Neural cell (in vitro differentiated cells): ENCODE data around the gene PIAS4. TPM values are rescaled to one million over a fixed set of nuclear protein-coding genes. Genes with fewer than 3 reads are reported as not detected.

ENCODE experiments used
- H2AFZ ChIP-seq: fragments of 200-600, 300-800 bp; sonication (generic), shearing (Covaris generic); 2 replicates; pipeline ENCODE4 v1.6.0; 2014; ENCODE audit warnings: low read depth, mild to moderate bottlenecking, antibody characterized with exemption, low read length, moderate library complexity
- H3F3A ChIP-seq: fragments of 200-600 bp; shearing (Covaris generic); 2 replicates; pipeline ENCODE4 v1.6.1; 2016; ENCODE audit warnings: mild to moderate bottlenecking, moderate library complexity, mixed read lengths, antibody characterized with exemption, low read length; ENCODE audit not compliant: insufficient read depth, poor library complexity, severe bottlenecking
- H3K27ac ChIP-seq: fragments of 200-600, 300-800 bp; sonication (generic), shearing (Covaris generic); 2 replicates; pipeline ENCODE4 v1.5.1; 2014; ENCODE audit warnings: mild to moderate bottlenecking, low read length, moderate library complexity
- H3K27me3 ChIP-seq: fragments of 300-800, 200-600 bp; sonication (generic), shearing (Covaris generic); 2 replicates; pipeline ENCODE4 v1.6.0; 2014; ENCODE audit warnings: mild to moderate bottlenecking, low read depth, low read length, moderate library complexity; ENCODE audit not compliant: insufficient read depth
- H3K36me3 ChIP-seq: fragments of 300-800, 200-600 bp; sonication (generic), shearing (Covaris generic); 2 replicates; pipeline ENCODE4 v1.5.1; 2014; ENCODE audit warnings: mild to moderate bottlenecking, antibody characterized with exemption, low read length, moderate library complexity; ENCODE audit not compliant: insufficient read depth
- H3K4me2 ChIP-seq: fragments of 300-800, 200-600 bp; sonication (generic), shearing (Covaris generic); 2 replicates; pipeline ENCODE4 v1.6.0; 2014; ENCODE audit warnings: mild to moderate bottlenecking, low read length
- H3K4me3 ChIP-seq: fragments of 300-800, 200-600 bp; sonication (generic), shearing (Covaris generic); 2 replicates; pipeline ENCODE4 v1.5.1; 2014; ENCODE audit warnings: mild to moderate bottlenecking, low read length, moderate library complexity
- H3K79me2 ChIP-seq: fragments of 200-600 bp; shearing (Covaris generic); replicated peaks from 2 replicates; pipeline ENCODE4 v1.6.0; 2014; ENCODE audit warnings: mild to moderate bottlenecking, low read length, moderate library complexity; ENCODE audit not compliant: insufficient read depth
- H3K9ac ChIP-seq: fragments of 300-800, 200-600 bp; sonication (generic), shearing (Covaris generic); 2 replicates; pipeline ENCODE4 v1.6.1; 2016; ENCODE audit warnings: mild to moderate bottlenecking, low read length, mixed read lengths
- H3K9me2 ChIP-seq: fragments of 200-600 bp; shearing (Covaris generic); 2 replicates; pipeline ENCODE4 v1.6.1; 2016; ENCODE audit warnings: mild to moderate bottlenecking, low read length, mixed read lengths; ENCODE audit not compliant: insufficient read depth
- H3K9me3 ChIP-seq: fragments of 200-600, 300-800 bp; sonication (generic), shearing (Covaris generic); 2 replicates; pipeline ENCODE4 v1.6.1; 2016; ENCODE audit warnings: mild to moderate bottlenecking, mixed run types, low read length, moderate library complexity, mixed read lengths
- H4K20me1 ChIP-seq: fragments of 200-600 bp; shearing (Covaris generic); 2 replicates; pipeline ENCODE4 v1.6.1; 2016; ENCODE audit warnings: mild to moderate bottlenecking, mixed run types; ENCODE audit not compliant: insufficient read depth
- EP300 ChIP-seq: fragments of 450-650 bp; conservative IDR thresholded peaks from 2 replicates; pipeline ENCODE4 v1.6.1; 2014; ENCODE audit warnings: antibody characterized with exemption, mild to moderate bottlenecking, moderate library complexity; ENCODE audit not compliant: poor library complexity, severe bottlenecking
- EZH2 ChIP-seq: fragments of 200-600, 300-800 bp; shearing (Covaris generic), sonication (generic); IDR thresholded peaks from 2 replicates; pipeline ENCODE4 v1.6.1; 2014; ENCODE audit warnings: antibody characterized with exemption, low read length, borderline replicate concordance, mild to moderate bottlenecking; ENCODE audit not compliant: insufficient read depth, poor library complexity, severe bottlenecking
- MXI1 ChIP-seq: fragments of 450-650 bp; conservative IDR thresholded peaks from 2 replicates; pipeline ENCODE4 v1.6.1; 2014; ENCODE audit warnings: antibody characterized with exemption, mild to moderate bottlenecking; ENCODE audit not compliant: poor library complexity, severe bottlenecking
- POLR2AphosphoS5 ChIP-seq: IDR thresholded peaks from 2 replicates; pipeline ENCODE4 v1.6.1; 2012
- RAD21 ChIP-seq: fragments of 450-650 bp; conservative IDR thresholded peaks from 2 replicates; pipeline ENCODE4 v1.6.1; 2014; ENCODE audit warnings: antibody characterized with exemption, mild to moderate bottlenecking, moderate library complexity
- SMC3 ChIP-seq: fragments of 450-650 bp; conservative IDR thresholded peaks from 2 replicates; pipeline ENCODE4 v1.6.1; 2014; ENCODE audit warnings: antibody characterized with exemption, mild to moderate bottlenecking, moderate library complexity; ENCODE audit not compliant: poor library complexity
- TAF1 ChIP-seq: IDR thresholded peaks from 2 replicates; pipeline ENCODE4 v1.6.1; 2012; ENCODE audit warnings: low read depth
- polyA plus RNA-seq: library from polyadenylated mRNA; depleted of rRNA; stranded (reverse); fragments of >200 nt; gene quantifications from 2 replicates; pipeline ENCODE4 v1.2.3, GENCODE V29; 2014
- TF ChIP-seq, protein P1 (sequence below): IDR thresholded peaks from 2 replicates; pipeline ENCODE4 v1.6.1; 2012; ENCODE audit warnings: borderline replicate concordance
- TF ChIP-seq, protein P2 (sequence below): fragments of 450-650 bp; IDR thresholded peaks from 2 replicates; pipeline ENCODE4 v1.5.1; 2014; ENCODE audit warnings: antibody characterized with exemption, mild to moderate bottlenecking, moderate library complexity; ENCODE audit not compliant: poor library complexity, severe bottlenecking

PIAS4 gene
- polyA plus RNA-seq, 1 donor from 2014 or later = 22.3 TPM

DNA sequence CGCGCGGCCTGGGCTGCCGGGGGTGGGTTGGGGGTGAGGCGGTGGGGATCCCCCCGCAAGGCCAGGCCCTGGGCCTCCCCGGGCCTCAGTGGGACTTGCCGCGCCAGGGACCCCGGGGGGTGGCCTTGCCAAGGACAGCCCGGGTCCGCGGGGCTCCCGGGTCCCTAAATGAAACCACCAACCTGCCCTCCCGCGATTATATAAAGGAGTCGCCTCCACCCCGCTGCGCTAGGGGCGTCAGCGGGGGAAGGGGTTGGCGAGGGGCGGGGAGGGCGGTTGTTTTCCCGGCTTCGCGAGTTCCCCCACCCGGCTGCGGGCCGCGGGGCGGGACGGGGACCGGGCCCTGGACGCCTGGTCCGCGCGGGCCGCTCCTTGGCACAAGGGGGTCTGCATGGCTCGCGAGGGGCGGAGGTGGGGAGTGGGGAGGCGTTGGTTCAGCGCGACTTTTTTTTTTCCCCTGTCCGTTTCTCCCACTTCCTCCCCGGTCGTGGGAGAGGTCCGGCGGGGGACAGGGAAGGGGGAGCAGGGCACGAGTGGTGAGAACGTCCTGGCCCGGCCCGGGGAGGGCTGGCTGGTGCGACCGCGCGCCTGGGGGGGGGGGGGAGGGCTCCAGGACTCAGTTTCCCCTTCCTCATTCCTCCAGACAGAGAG lies 60.0 kb downstream of the PIAS4 start:
- H3K79me2 ChIP-seq = peaks cover 1% of the 10 kb centered on the region
- H3K9me2 ChIP-seq = no peaks in the 10 kb centered on the region
- no peak overlapping the region for H2AFZ ChIP-seq
- H3K9ac ChIP-seq = peak overlapping the region; percentile 85
- H3K4me3 ChIP-seq = peak overlapping the region; percentile 85
- H3K36me3 ChIP-seq = no peaks in the 10 kb centered on the region
- H3K27me3 ChIP-seq = peaks cover 22% of the 10 kb centered on the region
- TF ChIP-seq POLR2AphosphoS5 = no peak
- no peak for TF ChIP-seq MXI1
- no peak for TF ChIP-seq EP300
- TF ChIP-seq TAF1 = no peak
- TF ChIP-seq, protein P1, sequence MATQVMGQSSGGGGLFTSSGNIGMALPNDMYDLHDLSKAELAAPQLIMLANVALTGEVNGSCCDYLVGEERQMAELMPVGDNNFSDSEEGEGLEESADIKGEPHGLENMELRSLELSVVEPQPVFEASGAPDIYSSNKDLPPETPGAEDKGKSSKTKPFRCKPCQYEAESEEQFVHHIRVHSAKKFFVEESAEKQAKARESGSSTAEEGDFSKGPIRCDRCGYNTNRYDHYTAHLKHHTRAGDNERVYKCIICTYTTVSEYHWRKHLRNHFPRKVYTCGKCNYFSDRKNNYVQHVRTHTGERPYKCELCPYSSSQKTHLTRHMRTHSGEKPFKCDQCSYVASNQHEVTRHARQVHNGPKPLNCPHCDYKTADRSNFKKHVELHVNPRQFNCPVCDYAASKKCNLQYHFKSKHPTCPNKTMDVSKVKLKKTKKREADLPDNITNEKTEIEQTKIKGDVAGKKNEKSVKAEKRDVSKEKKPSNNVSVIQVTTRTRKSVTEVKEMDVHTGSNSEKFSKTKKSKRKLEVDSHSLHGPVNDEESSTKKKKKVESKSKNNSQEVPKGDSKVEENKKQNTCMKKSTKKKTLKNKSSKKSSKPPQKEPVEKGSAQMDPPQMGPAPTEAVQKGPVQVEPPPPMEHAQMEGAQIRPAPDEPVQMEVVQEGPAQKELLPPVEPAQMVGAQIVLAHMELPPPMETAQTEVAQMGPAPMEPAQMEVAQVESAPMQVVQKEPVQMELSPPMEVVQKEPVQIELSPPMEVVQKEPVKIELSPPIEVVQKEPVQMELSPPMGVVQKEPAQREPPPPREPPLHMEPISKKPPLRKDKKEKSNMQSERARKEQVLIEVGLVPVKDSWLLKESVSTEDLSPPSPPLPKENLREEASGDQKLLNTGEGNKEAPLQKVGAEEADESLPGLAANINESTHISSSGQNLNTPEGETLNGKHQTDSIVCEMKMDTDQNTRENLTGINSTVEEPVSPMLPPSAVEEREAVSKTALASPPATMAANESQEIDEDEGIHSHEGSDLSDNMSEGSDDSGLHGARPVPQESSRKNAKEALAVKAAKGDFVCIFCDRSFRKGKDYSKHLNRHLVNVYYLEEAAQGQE = no peak
- TF ChIP-seq, protein P2, sequence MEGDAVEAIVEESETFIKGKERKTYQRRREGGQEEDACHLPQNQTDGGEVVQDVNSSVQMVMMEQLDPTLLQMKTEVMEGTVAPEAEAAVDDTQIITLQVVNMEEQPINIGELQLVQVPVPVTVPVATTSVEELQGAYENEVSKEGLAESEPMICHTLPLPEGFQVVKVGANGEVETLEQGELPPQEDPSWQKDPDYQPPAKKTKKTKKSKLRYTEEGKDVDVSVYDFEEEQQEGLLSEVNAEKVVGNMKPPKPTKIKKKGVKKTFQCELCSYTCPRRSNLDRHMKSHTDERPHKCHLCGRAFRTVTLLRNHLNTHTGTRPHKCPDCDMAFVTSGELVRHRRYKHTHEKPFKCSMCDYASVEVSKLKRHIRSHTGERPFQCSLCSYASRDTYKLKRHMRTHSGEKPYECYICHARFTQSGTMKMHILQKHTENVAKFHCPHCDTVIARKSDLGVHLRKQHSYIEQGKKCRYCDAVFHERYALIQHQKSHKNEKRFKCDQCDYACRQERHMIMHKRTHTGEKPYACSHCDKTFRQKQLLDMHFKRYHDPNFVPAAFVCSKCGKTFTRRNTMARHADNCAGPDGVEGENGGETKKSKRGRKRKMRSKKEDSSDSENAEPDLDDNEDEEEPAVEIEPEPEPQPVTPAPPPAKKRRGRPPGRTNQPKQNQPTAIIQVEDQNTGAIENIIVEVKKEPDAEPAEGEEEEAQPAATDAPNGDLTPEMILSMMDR = no peak
- TF ChIP-seq RAD21 = no peak
- no peak for TF ChIP-seq SMC3
- TF ChIP-seq EZH2 = no peak
- no peaks in the 10 kb centered on the region for H3F3A ChIP-seq
- peaks cover 5% of the 10 kb centered on the region for H4K20me1 ChIP-seq
- no peaks in the 10 kb centered on the region for H3K9me3 ChIP-seq
- H3K27ac ChIP-seq = no peak overlapping the region
- no peak overlapping the region for H3K4me2 ChIP-seq

DNA sequence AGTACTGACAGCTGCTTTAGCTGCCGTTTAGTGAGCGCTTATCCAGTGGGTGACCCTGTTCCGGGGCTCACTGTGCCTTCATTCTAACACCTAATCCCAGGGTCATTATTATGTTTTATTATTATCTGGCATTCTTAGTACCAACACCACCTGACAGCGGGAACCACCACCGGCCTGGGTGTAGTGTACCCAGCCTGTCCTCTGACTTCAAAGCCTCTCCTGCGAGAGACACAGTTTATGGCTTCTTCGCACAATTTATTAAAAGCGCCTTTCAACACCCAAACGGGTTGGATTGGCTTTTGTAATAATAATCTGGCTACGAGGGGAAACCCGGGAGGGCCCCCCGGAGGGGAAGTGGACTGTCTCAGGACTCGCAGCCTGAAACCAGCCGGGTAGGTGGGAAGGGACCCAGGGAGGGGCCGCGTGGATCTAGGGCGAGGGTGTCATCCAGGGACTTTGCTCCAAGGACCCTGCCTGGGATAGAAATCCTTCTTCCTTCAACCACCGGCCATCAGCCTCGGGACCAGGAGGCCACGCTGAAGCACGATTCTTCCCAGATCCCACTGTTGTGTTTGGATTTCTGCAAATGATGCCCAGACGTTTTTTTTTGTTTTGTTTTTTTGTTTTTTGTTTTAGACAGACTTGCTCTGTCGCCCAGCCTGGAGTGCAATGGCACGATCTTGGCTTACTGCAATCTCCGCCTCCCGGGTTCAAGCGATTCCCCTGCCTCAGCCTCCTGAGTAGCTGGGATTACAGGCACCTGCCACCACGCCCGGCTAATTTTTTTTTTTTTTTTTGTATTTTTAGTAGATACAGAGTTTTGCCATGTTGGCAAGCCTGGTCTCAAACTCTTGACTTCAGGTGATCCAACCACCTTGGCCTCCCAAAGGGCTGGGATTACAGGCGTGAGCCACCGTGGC lies 60.8 kb downstream of the PIAS4 start:
- no peak overlapping the region for H3K4me2 ChIP-seq
- peaks cover 5% of the 10 kb centered on the region for H4K20me1 ChIP-seq
- no peaks in the 10 kb centered on the region for H3F3A ChIP-seq
- no peak overlapping the region for H2AFZ ChIP-seq
- H3K9ac ChIP-seq = no peak overlapping the region
- H3K79me2 ChIP-seq = no peaks in the 10 kb centered on the region
- no peak overlapping the region for H3K27ac ChIP-seq
- peaks cover 22% of the 10 kb centered on the region for H3K27me3 ChIP-seq
- H3K4me3 ChIP-seq = peak overlapping the region; percentile 85
- TF ChIP-seq, protein P1 = no peak
- no peaks in the 10 kb centered on the region for H3K36me3 ChIP-seq
- no peaks in the 10 kb centered on the region for H3K9me2 ChIP-seq
- no peaks in the 10 kb centered on the region for H3K9me3 ChIP-seq
